ENCODE measurements around the gene EXOSC5.

DNA sequence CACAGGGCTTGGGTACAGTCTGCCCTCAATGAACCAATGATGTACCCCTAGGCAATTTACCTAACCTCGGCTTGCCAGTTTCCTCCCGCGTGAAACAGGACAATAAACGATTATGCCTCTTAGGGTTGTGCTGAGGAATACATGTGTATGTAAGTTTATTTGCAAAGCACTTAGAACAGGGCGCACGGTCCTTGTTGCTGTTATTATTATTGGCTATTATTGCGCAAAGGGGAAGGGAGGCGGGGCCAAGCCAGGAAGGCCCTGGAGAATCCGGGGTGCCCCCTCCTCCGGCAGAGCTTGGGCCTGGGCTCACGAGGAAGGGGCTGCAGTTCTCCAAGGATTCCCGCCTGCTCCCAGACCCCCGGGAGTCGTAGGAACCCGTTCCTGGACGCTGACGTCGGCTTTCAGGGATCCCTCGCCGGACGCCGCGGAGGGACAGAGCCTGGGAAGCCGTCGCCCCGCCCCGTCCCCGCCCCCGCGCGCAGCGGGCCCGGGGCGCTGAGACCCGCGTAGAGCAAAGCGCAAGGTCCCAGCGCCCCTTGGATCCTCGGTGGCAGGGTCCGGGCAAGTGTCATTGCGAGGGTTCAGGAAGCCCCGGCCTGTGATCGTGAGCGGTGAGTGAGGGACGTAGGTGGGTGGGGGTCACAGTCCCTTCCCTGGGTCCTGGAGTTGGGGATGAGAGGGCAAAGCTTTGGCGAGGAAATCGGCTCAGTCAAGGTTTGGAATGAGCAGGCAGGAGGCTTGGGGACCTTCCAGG lies 20.7 kb downstream of the EXOSC5 start, which contains the start of gene TMEM91:
- TF ChIP-seq, protein P1, sequence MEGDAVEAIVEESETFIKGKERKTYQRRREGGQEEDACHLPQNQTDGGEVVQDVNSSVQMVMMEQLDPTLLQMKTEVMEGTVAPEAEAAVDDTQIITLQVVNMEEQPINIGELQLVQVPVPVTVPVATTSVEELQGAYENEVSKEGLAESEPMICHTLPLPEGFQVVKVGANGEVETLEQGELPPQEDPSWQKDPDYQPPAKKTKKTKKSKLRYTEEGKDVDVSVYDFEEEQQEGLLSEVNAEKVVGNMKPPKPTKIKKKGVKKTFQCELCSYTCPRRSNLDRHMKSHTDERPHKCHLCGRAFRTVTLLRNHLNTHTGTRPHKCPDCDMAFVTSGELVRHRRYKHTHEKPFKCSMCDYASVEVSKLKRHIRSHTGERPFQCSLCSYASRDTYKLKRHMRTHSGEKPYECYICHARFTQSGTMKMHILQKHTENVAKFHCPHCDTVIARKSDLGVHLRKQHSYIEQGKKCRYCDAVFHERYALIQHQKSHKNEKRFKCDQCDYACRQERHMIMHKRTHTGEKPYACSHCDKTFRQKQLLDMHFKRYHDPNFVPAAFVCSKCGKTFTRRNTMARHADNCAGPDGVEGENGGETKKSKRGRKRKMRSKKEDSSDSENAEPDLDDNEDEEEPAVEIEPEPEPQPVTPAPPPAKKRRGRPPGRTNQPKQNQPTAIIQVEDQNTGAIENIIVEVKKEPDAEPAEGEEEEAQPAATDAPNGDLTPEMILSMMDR (IDR thresholded peaks at IDR 0.05 in 2 of 3, conservative IDR thresholded peaks at IDR 0.05 in 1 of 3; ENCODE audit: insufficient read depth in 2 of 3, low read depth in 1 of 3, low read length in 3 of 3), result no peak
- no peak for TF ChIP-seq RAD21 (CRISPR knock-in tag; conservative IDR thresholded peaks at IDR 0.05 in 1 of 2, IDR thresholded peaks at IDR 0.05 in 1 of 2)
- no peak for TF ChIP-seq NR1H2 (CRISPR knock-in tag; IDR thresholded peaks at IDR 0.05)
- TF ChIP-seq SP2 (IDR thresholded peaks at IDR 0.05; ENCODE audit: extremely low read depth, low read depth, low read length, poor library complexity, severe bottlenecking), result no peak
- TF ChIP-seq HNRNPL (IDR thresholded peaks at IDR 0.05; ENCODE audit: low read depth, low read length), result no peak
- TF ChIP-seq, protein P2, sequence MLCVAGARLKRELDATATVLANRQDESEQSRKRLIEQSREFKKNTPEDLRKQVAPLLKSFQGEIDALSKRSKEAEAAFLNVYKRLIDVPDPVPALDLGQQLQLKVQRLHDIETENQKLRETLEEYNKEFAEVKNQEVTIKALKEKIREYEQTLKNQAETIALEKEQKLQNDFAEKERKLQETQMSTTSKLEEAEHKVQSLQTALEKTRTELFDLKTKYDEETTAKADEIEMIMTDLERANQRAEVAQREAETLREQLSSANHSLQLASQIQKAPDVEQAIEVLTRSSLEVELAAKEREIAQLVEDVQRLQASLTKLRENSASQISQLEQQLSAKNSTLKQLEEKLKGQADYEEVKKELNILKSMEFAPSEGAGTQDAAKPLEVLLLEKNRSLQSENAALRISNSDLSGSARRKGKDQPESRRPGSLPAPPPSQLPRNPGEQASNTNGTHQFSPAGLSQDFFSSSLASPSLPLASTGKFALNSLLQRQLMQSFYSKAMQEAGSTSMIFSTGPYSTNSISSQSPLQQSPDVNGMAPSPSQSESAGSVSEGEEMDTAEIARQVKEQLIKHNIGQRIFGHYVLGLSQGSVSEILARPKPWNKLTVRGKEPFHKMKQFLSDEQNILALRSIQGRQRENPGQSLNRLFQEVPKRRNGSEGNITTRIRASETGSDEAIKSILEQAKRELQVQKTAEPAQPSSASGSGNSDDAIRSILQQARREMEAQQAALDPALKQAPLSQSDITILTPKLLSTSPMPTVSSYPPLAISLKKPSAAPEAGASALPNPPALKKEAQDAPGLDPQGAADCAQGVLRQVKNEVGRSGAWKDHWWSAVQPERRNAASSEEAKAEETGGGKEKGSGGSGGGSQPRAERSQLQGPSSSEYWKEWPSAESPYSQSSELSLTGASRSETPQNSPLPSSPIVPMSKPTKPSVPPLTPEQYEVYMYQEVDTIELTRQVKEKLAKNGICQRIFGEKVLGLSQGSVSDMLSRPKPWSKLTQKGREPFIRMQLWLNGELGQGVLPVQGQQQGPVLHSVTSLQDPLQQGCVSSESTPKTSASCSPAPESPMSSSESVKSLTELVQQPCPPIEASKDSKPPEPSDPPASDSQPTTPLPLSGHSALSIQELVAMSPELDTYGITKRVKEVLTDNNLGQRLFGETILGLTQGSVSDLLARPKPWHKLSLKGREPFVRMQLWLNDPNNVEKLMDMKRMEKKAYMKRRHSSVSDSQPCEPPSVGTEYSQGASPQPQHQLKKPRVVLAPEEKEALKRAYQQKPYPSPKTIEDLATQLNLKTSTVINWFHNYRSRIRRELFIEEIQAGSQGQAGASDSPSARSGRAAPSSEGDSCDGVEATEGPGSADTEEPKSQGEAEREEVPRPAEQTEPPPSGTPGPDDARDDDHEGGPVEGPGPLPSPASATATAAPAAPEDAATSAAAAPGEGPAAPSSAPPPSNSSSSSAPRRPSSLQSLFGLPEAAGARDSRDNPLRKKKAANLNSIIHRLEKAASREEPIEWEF (CRISPR knock-in tag; IDR thresholded peaks at IDR 0.05), result no peak
- TF ChIP-seq TAF1 (IDR thresholded peaks at IDR 0.05; ENCODE audit: control insufficient read depth, extremely low read depth, insufficient read depth, low read length, severe bottlenecking), result no peak
- no peak for TF ChIP-seq MAFK (IDR thresholded peaks at IDR 0.05; ENCODE audit: low read length)
- TF ChIP-seq EP300 (IDR thresholded peaks at IDR 0.05; ENCODE audit: low read length), result no peak
- no peak for TF ChIP-seq CBX3 (IDR thresholded peaks at IDR 0.05; ENCODE audit: borderline replicate concordance in 1 of 2, low read length in 2 of 2)
- no peak for TF ChIP-seq ZC3H11A (IDR thresholded peaks at IDR 0.05; ENCODE audit: low read depth, low read length)
